ENCODE results near the gene ZDHHC22.

ZDHHC22 gene

GRCh38 chr14:77141214-77142004, at the start of gene ZDHHC22:
ZDHHC22 (minus strand) TSS chr14:77141791; CDS start chr14:77139738, 2,053 bp downstream.
- no peak for TF ChIP-seq SNAI2 (CRISPR knock-in tag; IDR thresholded peaks at IDR 0.05)
- no peak for TF ChIP-seq CREB5 (CRISPR knock-in tag; IDR thresholded peaks at IDR 0.05; ENCODE audit: low read depth)
- no peak for TF ChIP-seq GLIS3 (CRISPR knock-in tag; IDR thresholded peaks at IDR 0.05)
- TF ChIP-seq ZC3H10 (CRISPR knock-in tag; IDR thresholded peaks at IDR 0.05) = no peak
- TF ChIP-seq CSRNP3 (CRISPR knock-in tag; IDR thresholded peaks at IDR 0.05) = no peak
- no peak for TF ChIP-seq CSDC2 (CRISPR knock-in tag; IDR thresholded peaks at IDR 0.05)
- TF ChIP-seq PPARA (CRISPR knock-in tag; IDR thresholded peaks at IDR 0.05; ENCODE audit: borderline replicate concordance) = no peak
- TF ChIP-seq BACH2 (CRISPR knock-in tag; IDR thresholded peaks at IDR 0.05; ENCODE audit: borderline replicate concordance) = no peak
- TF ChIP-seq TOX (CRISPR knock-in tag; IDR thresholded peaks at IDR 0.05; ENCODE audit: borderline replicate concordance) = no peak
- TF ChIP-seq ZFP30 (CRISPR knock-in tag; IDR thresholded peaks at IDR 0.05) = no peak
- TF ChIP-seq PATZ1 (CRISPR knock-in tag; IDR thresholded peaks at IDR 0.05; ENCODE audit: borderline replicate concordance) = no peak
- TF ChIP-seq ZNF565 (CRISPR knock-in tag; conservative IDR thresholded peaks at IDR 0.05; ENCODE audit: low read depth) = no peak
- TF ChIP-seq ARNTL (CRISPR knock-in tag; IDR thresholded peaks at IDR 0.05; ENCODE audit: borderline replicate concordance, low read depth) = no peak
- no peak for TF ChIP-seq ZNF8 (CRISPR knock-in tag; IDR thresholded peaks at IDR 0.05)
- no peak for TF ChIP-seq ISL1 (CRISPR knock-in tag; IDR thresholded peaks at IDR 0.05)
- no peak for TF ChIP-seq RARB (CRISPR knock-in tag; IDR thresholded peaks at IDR 0.05)
- TF ChIP-seq TSHZ2 (CRISPR knock-in tag; IDR thresholded peaks at IDR 0.05) = no peak
- TF ChIP-seq ZFP3 (CRISPR knock-in tag; IDR thresholded peaks at IDR 0.05) = no peak
- TF ChIP-seq TCF4 (CRISPR knock-in tag; IDR thresholded peaks at IDR 0.05; ENCODE audit: borderline replicate concordance) = no peak
- ATAC-seq = peak; percentile 81

GRCh38 chr14:77190977-77191376, 49.4 kb upstream of the ZDHHC22 start:
- no peak for ATAC-seq

More at GRCh38 chr14:77190977-77191376, 49.4 kb upstream of the ZDHHC22 start:
- TF ChIP-seq CREB5 (CRISPR knock-in tag; IDR thresholded peaks at IDR 0.05; ENCODE audit: low read depth) (no peak), TSHZ2 (CRISPR knock-in tag; IDR thresholded peaks at IDR 0.05) (no peak), ZFP30 (CRISPR knock-in tag; IDR thresholded peaks at IDR 0.05) (no peak), CSRNP3 (CRISPR knock-in tag; IDR thresholded peaks at IDR 0.05) (no peak), SNAI2 (CRISPR knock-in tag; IDR thresholded peaks at IDR 0.05) (no peak), GLIS3 (CRISPR knock-in tag; IDR thresholded peaks at IDR 0.05) (no peak), ZNF565 (CRISPR knock-in tag; conservative IDR thresholded peaks at IDR 0.05; ENCODE audit: low read depth) (no peak), PATZ1 (CRISPR knock-in tag; IDR thresholded peaks at IDR 0.05; ENCODE audit: borderline replicate concordance) (no peak), ZC3H10 (CRISPR knock-in tag; IDR thresholded peaks at IDR 0.05) (no peak), ZNF70 (CRISPR knock-in tag; IDR thresholded peaks at IDR 0.05) (no peak), RARB (CRISPR knock-in tag; IDR thresholded peaks at IDR 0.05) (no peak), TCF4 (CRISPR knock-in tag; IDR thresholded peaks at IDR 0.05; ENCODE audit: borderline replicate concordance) (no peak)
